ENCODE measurements around the gene RERE.

- no peak for TF ChIP-seq NR3C1 (CRISPR knock-in tag; conservative IDR thresholded peaks at IDR 0.05; ENCODE audit: low read depth)
- no peak for TF ChIP-seq ETV6 (CRISPR knock-in tag; IDR thresholded peaks at IDR 0.05)
- TF ChIP-seq USF2 (CRISPR knock-in tag; IDR thresholded peaks at IDR 0.05), result no peak
- no peak for TF ChIP-seq CTCF (IDR thresholded peaks at IDR 0.05)
- no peak for TF ChIP-seq TCF7 (CRISPR knock-in tag; IDR thresholded peaks at IDR 0.05; ENCODE audit: low read depth)
- TF ChIP-seq ZNF425 (CRISPR knock-in tag; conservative IDR thresholded peaks at IDR 0.05), result no peak
- TF ChIP-seq SMAD3 (CRISPR knock-in tag; IDR thresholded peaks at IDR 0.05; ENCODE audit: borderline replicate concordance), result no peak
- no peak for TF ChIP-seq MYBL2 (CRISPR knock-in tag; IDR thresholded peaks at IDR 0.05)
- no peak for TF ChIP-seq ATF3 (CRISPR knock-in tag; conservative IDR thresholded peaks at IDR 0.05)
- no peak for TF ChIP-seq JUN (CRISPR knock-in tag; IDR thresholded peaks at IDR 0.05)
- TF ChIP-seq ATF1 (CRISPR knock-in tag; IDR thresholded peaks at IDR 0.05), result no peak
- no peak for TF ChIP-seq AFF4 (CRISPR knock-in tag; IDR thresholded peaks at IDR 0.05; ENCODE audit: borderline replicate concordance)
- TF ChIP-seq ZNF232 (CRISPR knock-in tag; IDR thresholded peaks at IDR 0.05), result no peak
- TF ChIP-seq MAX (CRISPR knock-in tag; IDR thresholded peaks at IDR 0.05), result no peak
Measured at GRCh38 chr1:8568837-8569236, 248.6 kb downstream of the RERE start.

Data from WTC11 (cell line).